Measurements from ENCODE around the gene PPP1R9B.

Gene PPP1R9B

GRCh38 chr17:50172130-50172529, 21.7 kb upstream of the PPP1R9B start:
- no peak for DNase-seq (ENCODE audit: low read depth)
- no peak overlapping the region for H3K4me3 ChIP-seq (ENCODE audit: low read length)
- no peak for TF ChIP-seq CTCF (IDR thresholded peaks at IDR 0.05; ENCODE audit: insufficient read depth, low read depth, low read length, missing control alignments)

- no peak for TF ChIP-seq CTCF (IDR thresholded peaks at IDR 0.05; ENCODE audit: insufficient read depth, low read depth, low read length, missing control alignments)
- no peak for DNase-seq (ENCODE audit: low read depth)
- H3K4me3 ChIP-seq (ENCODE audit: low read length): no peak overlapping the region
Measured at GRCh38 chr17:50171371-50172071, 21.0 kb upstream of the PPP1R9B start.

GRCh38 chr17:50170662-50171370, 20.3 kb upstream of the PPP1R9B start:
- TF ChIP-seq CTCF (IDR thresholded peaks at IDR 0.05; ENCODE audit: insufficient read depth, low read depth, low read length, missing control alignments): no peak
- peak; percentile 84 for DNase-seq (ENCODE audit: low read depth)

GRCh38 chr17:50169881-50170459, 19.5 kb upstream of the PPP1R9B start:
- no peak for TF ChIP-seq CTCF (IDR thresholded peaks at IDR 0.05; ENCODE audit: insufficient read depth, low read depth, low read length, missing control alignments)

More at GRCh38 chr17:50170662-50171370, 20.3 kb upstream of the PPP1R9B start:
- H3K4me3 ChIP-seq (ENCODE audit: low read length): no peak overlapping the region

GRCh38 chr17:50169121-50169764, 18.8 kb upstream of the PPP1R9B start:
- H3K4me3 ChIP-seq (ENCODE audit: low read length): no peak overlapping the region
- peak; percentile 66 for DNase-seq (ENCODE audit: low read depth)
- peak; percentile 92 for TF ChIP-seq CTCF (IDR thresholded peaks at IDR 0.05; ENCODE audit: insufficient read depth, low read depth, low read length, missing control alignments)

More at GRCh38 chr17:50169881-50170459, 19.5 kb upstream of the PPP1R9B start:
- DNase-seq (ENCODE audit: low read depth): no peak
- no peak overlapping the region for H3K4me3 ChIP-seq (ENCODE audit: low read length)

- DNase-seq (ENCODE audit: low read depth): no peak
- TF ChIP-seq CTCF (IDR thresholded peaks at IDR 0.05; ENCODE audit: insufficient read depth, low read depth, low read length, missing control alignments): no peak
- no peak overlapping the region for H3K4me3 ChIP-seq (ENCODE audit: low read length)
Measured at GRCh38 chr17:50168319-50168718, 17.8 kb upstream of the PPP1R9B start.

Data from epithelial cell of esophagus (primary cell).